K562 (cell line): ENCODE measurements around the gene TSC22D2. TPM values are rescaled to one million over a fixed set of nuclear protein-coding genes. Genes with fewer than 3 reads are reported as not detected.

Experiments used
- ATAC-seq: fragments of 200-7000 bp; cut with Tn5 transposase; 3 replicates; pipeline ENCODE4 v1.9.1; 2020; ENCODE audit warnings: moderate library complexity
- BruUV-seq: library from RNA; stranded (reverse); fragments of 400-500 nt; replicated peaks from 2 replicates; lab custom pipeline; 2021; lab: Mats Ljungman, UMichigan
- CTCF ChIA-PET: fragments of 300-600 bp; formaldehyde crosslinking; extraction: SDS; loops from one replicate; lab custom pipeline; 2021; ENCODE audit warnings: low intra/inter-chr PET ratio; lab: Yijun Ruan, JAX
- POLR2A ChIA-PET: fragments of 300-600, 350-650 bp; sonication (Branson Sonifier 250); formaldehyde crosslinking; extraction: SDS; loops from one replicate; lab custom pipeline; 2021; ENCODE audit warnings: antibody characterized with exemption, inconsistent platforms; lab: Yijun Ruan, JAX
- DNase-seq, 4 experiments: peaks; one replicate each; pipeline versions ENCODE4 v3.0.0 to v3.0.0-alpha.2; 2011 to 2018; ENCODE audit warnings: low spot score in 3 of 4, mixed read lengths in 3 of 4; ENCODE audit errors: extremely low read depth in 1 of 4
- FAIRE-seq: peaks from 2 replicates; lab custom pipeline; 2011; peaks lifted over from hg19 to GRCh38; lab: Jason Lieb, UNC
- H2AFZ ChIP-seq: 2 replicates; pipeline ENCODE4 v1.6.0; 2011; ENCODE audit warnings: low read depth, low read length, control low read depth, inconsistent platforms
- H3K27ac ChIP-seq: fragments of 200-600 bp; 3 replicates; pipeline ENCODE4 v1.8.0; 2011; ENCODE audit warnings: low read depth, mild to moderate bottlenecking, control low read depth, inconsistent platforms, low read length, moderate library complexity, mixed read lengths; ENCODE audit errors: extremely low read depth
- H3K27me3 ChIP-seq, 2 experiments: fragments of 300-600 bp in 1 of 2; 2 replicates in 1 of 2; 3 replicates in 1 of 2; pipeline versions ENCODE4 v1.6.0 to v1.8.0; 2011; ENCODE audit warnings: inconsistent platforms in 2 of 2, low read length in 2 of 2, mild to moderate bottlenecking in 1 of 2, mixed read lengths in 1 of 2, moderate library complexity in 1 of 2; ENCODE audit not compliant: control insufficient read depth in 2 of 2, insufficient read depth in 2 of 2
- H3K36me3 ChIP-seq: fragments of 300-600 bp; 3 replicates; pipeline ENCODE4 v1.8.0; 2011; ENCODE audit warnings: mild to moderate bottlenecking, low read length, inconsistent platforms; ENCODE audit not compliant: control insufficient read depth, insufficient read depth
- H3K4me1 ChIP-seq, 2 experiments: fragments of 200-600 bp in 1 of 2; replicated peaks in 1 of 2; 2 replicates in 1 of 2; 3 replicates in 1 of 2; pipeline versions ENCODE4 v1.5.1 to v1.8.0; 2011; ENCODE audit warnings: inconsistent platforms in 2 of 2, low read length in 2 of 2, mild to moderate bottlenecking in 1 of 2, mixed read lengths in 1 of 2, moderate library complexity in 1 of 2; ENCODE audit not compliant: control insufficient read depth in 2 of 2, insufficient read depth in 2 of 2
- H3K4me2 ChIP-seq: 2 replicates; pipeline ENCODE4 v1.6.1; 2011; ENCODE audit warnings: low read length, control low read depth, inconsistent platforms, mixed read lengths; ENCODE audit not compliant: insufficient read depth
- H3K4me3 ChIP-seq: fragments of 200-600 bp; sonication (generic), shearing (Covaris generic); 2 replicates; pipeline ENCODE4 v1.5.1; 2016; ENCODE audit warnings: control low read depth, inconsistent platforms
- H3K79me2 ChIP-seq: fragments of 200-600 bp; 3 replicates; pipeline ENCODE4 v1.8.0; 2011; ENCODE audit warnings: low read length, inconsistent platforms; ENCODE audit not compliant: control insufficient read depth, insufficient read depth
- H3K9ac ChIP-seq, 2 experiments: 2 replicates each; pipeline versions ENCODE4 v1.6.0 to v1.6.1; 2011; ENCODE audit warnings: low read depth in 2 of 2, low read length in 2 of 2, control low read depth in 1 of 2, inconsistent platforms in 1 of 2, mild to moderate bottlenecking in 1 of 2, mixed read lengths in 1 of 2; ENCODE audit not compliant: insufficient read depth in 1 of 2
- H3K9me1 ChIP-seq: one replicate; pipeline ENCODE4 v1.6.0; 2011; ENCODE audit warnings: inconsistent platforms, mild to moderate bottlenecking, low read length, moderate library complexity; ENCODE audit not compliant: control insufficient read depth, insufficient read depth
- H3K9me3 ChIP-seq: replicated peaks from 2 replicates; pipeline ENCODE4 v1.5.1; 2011; ENCODE audit warnings: low read depth, low read length, inconsistent platforms; ENCODE audit not compliant: control insufficient read depth, insufficient read depth
- H4K20me1 ChIP-seq: replicated peaks from 2 replicates; pipeline ENCODE4 v1.6.1; 2011; ENCODE audit warnings: low read length, inconsistent platforms, mixed read lengths; ENCODE audit not compliant: control insufficient read depth, insufficient read depth
- EP400 ChIP-seq: fragments of 450-650 bp; IDR thresholded peaks from 2 replicates; pipeline ENCODE4 v1.6.1; 2017; ENCODE audit warnings: antibody characterized with exemption, mild to moderate bottlenecking, moderate library complexity
- FUS ChIP-seq: fragments of 200-400 bp; formaldehyde crosslinking; optimal IDR thresholded peaks from 2 replicates; pipeline ENCODE3; 2017; ENCODE audit warnings: low read depth, low read length
- HMG20A ChIP-seq: fragments of 450-650 bp; formaldehyde crosslinking; conservative IDR thresholded peaks from 2 replicates; pipeline ENCODE4 v1.4.0; 2020; ENCODE audit warnings: mild to moderate bottlenecking, mixed read lengths
- ID3 ChIP-seq, 2 experiments: fragments of 250-450 bp in 1 of 2; fragments of 450-650 bp in 1 of 2; sonication (Bioruptor Pico) in 1 of 2; IDR thresholded peaks; 2 replicates each; pipeline versions ENCODE4 v1.6.1 to v1.8.0; 2016 to 2021; ENCODE audit warnings: mild to moderate bottlenecking in 2 of 2, moderate library complexity in 2 of 2, missing compliant biosample characterization in 1 of 2, missing genetic modification characterization in 1 of 2
- PHTF2 ChIP-seq: fragments of 250-450 bp; sonication (Bioruptor Pico); IDR thresholded peaks from 2 replicates; pipeline ENCODE4 v1.5.0; 2021; ENCODE audit warnings: mild to moderate bottlenecking
- TRIM28 ChIP-seq: fragments of 450-650 bp; IDR thresholded peaks from 2 replicates; pipeline ENCODE4 v1.6.1; 2017
- U2AF1 ChIP-seq: fragments of 200-400 bp; formaldehyde crosslinking; optimal IDR thresholded peaks from 2 replicates; pipeline ENCODE3; 2017; ENCODE audit warnings: mild to moderate bottlenecking, low read depth, low read length, moderate library complexity
- ZNF232 ChIP-seq: sonication (generic); formaldehyde crosslinking; IDR thresholded peaks from 2 replicates; pipeline ENCODE4 v1.8.0; 2022; ENCODE audit warnings: mild to moderate bottlenecking, missing genetic modification reagents
- ZNF431 ChIP-seq: sonication (generic); formaldehyde crosslinking; IDR thresholded peaks from 2 replicates; pipeline ENCODE4 v1.8.0; 2022; ENCODE audit warnings: mild to moderate bottlenecking, missing genetic modification reagents
- ZNF507 ChIP-seq: conservative IDR thresholded peaks from 2 replicates; pipeline ENCODE4 v1.6.1; 2017; ENCODE audit warnings: missing genetic modification characterization, missing compliant biosample characterization
- ZNF717 ChIP-seq: fragments of 250-450 bp; sonication (Bioruptor Pico); IDR thresholded peaks from 2 replicates; pipeline ENCODE4 v1.5.0; 2021
- WGBS: fragments of 100-300 bp; shearing (Covaris generic); methylation state at CpG from one replicate; pipeline ENCODE4 v1.1.6; 2016; ENCODE audit warnings: low coverage, mixed read lengths; ENCODE audit not compliant: insufficient coverage; ENCODE audit errors: missing lambda C conversion rate; 5-methylcytosine and 5-hydroxymethylcytosine counted together
- in situ Hi-C: fragments of 300-500 bp; cut with MboI; formaldehyde crosslinking; loops from 4 replicates; pipeline ENCODE4 v1.15.0; 2018; ENCODE audit warnings: inconsistent platforms, mixed read lengths
- intact Hi-C: fragments of 100-400 bp; cut with micrococcal nuclease; formaldehyde crosslinking; loops from 2 replicates; pipeline ENCODE4 v1.14.2; 2022
- polyA plus RNA-seq, 8 experiments: library from polyadenylated mRNA; depleted of rRNA in 4 of 8; stranded (reverse) in 5 of 8; unstranded in 3 of 8; fragments of >200 nt; fragmentation: Nextera tagmentation in 2 of 8; fragmentation: Illumina TruSeq in 1 of 8; extraction: Ambion mirVana in 2 of 8; extraction: Trizol in 1 of 8; gene quantifications; 2 replicates each; pipeline versions ENCODE4 v1.2.1 to v1.2.3, GENCODE V29; 2011 to 2014; ENCODE audit warnings: inconsistent platforms in 1 of 8, missing spikeins in 1 of 8
- total RNA-seq, 7 experiments: library from RNA; depleted of rRNA in 6 of 7; stranded (reverse); fragments of >200 nt in 6 of 7; fragmentation: Illumina TruSeq in 2 of 7; extraction: Trizol in 2 of 7; gene quantifications; 2 replicates each; pipeline versions ENCODE4 v1.2.1 to v1.2.3, GENCODE V29; 2011 to 2021; ENCODE audit warnings: low replicate concordance in 1 of 7
- TF ChIP-seq, protein P1 (sequence below): fragments of 450-650 bp; IDR thresholded peaks from 2 replicates; pipeline ENCODE4 v1.6.1; 2017; ENCODE audit warnings: antibody characterized with exemption, mild to moderate bottlenecking

Gene TSC22D2
- total and polyA plus RNA-seq, 9 of the 15 experiments (the other 6 are each of a cell fraction or from before 2014, with no cell fraction given) = 5.5 to 44.0 (median 19.3) TPM

- ChIA-PET POLR2A (no interaction called here), CTCF (no interaction called here)
- Histone ChIP-seq H3K9ac (no peak overlapping the region), H2AFZ (peak overlapping the region; percentile 78), H3K4me2 (peak overlapping the region; percentile 13; the same call in 1 of the 2 replicates), H3K9me1 (no peaks in the 10 kb centered on the region), H3K4me3 (no peak overlapping the region), H3K27ac (no peak overlapping the region; the same call in 2 of the 3 replicates), H3K36me3 (no peaks in the 10 kb centered on the region), H4K20me1 (no peaks in the 10 kb centered on the region), H3K79me2 (no peaks in the 10 kb centered on the region)
- ATAC-seq = no peak; the same call in 1 of the 3 replicates
- FAIRE-seq = no peak
- no peak for DNase-seq
- in situ Hi-C loops = no loop called here
- TF ChIP-seq TRIM28 (no peak), HMG20A (CRISPR knock-in tag) (no peak), U2AF1 (no peak), ZNF717 (no peak), ZNF232 (CRISPR knock-in tag) (no peak), ID3 (CRISPR knock-in tag; IDR thresholded peaks at IDR 0.05) (no peak), ID3 (tag; IDR thresholded peaks at IDR 0.05) (no peak), PHTF2 (no peak), ZNF507 (tag) (no peak), EP400 (no peak), FUS (no peak), ZNF431 (CRISPR knock-in tag) (no peak)
- TF ChIP-seq, protein P1, sequence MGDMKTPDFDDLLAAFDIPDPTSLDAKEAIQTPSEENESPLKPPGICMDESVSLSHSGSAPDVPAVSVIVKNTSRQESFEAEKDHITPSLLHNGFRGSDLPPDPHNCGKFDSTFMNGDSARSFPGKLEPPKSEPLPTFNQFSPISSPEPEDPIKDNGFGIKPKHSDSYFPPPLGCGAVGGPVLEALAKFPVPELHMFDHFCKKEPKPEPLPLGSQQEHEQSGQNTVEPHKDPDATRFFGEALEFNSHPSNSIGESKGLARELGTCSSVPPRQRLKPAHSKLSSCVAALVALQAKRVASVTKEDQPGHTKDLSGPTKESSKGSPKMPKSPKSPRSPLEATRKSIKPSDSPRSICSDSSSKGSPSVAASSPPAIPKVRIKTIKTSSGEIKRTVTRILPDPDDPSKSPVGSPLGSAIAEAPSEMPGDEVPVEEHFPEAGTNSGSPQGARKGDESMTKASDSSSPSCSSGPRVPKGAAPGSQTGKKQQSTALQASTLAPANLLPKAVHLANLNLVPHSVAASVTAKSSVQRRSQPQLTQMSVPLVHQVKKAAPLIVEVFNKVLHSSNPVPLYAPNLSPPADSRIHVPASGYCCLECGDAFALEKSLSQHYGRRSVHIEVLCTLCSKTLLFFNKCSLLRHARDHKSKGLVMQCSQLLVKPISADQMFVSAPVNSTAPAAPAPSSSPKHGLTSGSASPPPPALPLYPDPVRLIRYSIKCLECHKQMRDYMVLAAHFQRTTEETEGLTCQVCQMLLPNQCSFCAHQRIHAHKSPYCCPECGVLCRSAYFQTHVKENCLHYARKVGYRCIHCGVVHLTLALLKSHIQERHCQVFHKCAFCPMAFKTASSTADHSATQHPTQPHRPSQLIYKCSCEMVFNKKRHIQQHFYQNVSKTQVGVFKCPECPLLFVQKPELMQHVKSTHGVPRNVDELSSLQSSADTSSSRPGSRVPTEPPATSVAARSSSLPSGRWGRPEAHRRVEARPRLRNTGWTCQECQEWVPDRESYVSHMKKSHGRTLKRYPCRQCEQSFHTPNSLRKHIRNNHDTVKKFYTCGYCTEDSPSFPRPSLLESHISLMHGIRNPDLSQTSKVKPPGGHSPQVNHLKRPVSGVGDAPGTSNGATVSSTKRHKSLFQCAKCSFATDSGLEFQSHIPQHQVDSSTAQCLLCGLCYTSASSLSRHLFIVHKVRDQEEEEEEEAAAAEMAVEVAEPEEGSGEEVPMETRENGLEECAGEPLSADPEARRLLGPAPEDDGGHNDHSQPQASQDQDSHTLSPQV = no peak
- TF ChIP-seq, all 486 proteins: peak for 0
- BruUV-seq = no TSS peak
- Histone ChIP-seq H3K4me1 (no peaks in the 10 kb centered on the region), H3K27me3 (no peaks in the 10 kb centered on the region), H3K9me3 (no peaks in the 10 kb centered on the region; the same call in 1 of the 2 replicates)
- 45% methylated on average over 2 of the region's 2 CpGs for WGBS
- intact Hi-C loops = no loop called here
Measured at GRCh38 chr3:150488867-150489266, 80.8 kb downstream of the TSC22D2 start.
